Measurements from ENCODE around the gene HDAC1. TPM values are rescaled to one million over a fixed set of nuclear protein-coding genes. Genes with fewer than 3 reads are reported as not detected.
"Not testable (repeated sequence)": the region's sequence is repeated elsewhere in the genome, so short reads cannot be mapped to it uniquely, and the experiment has no call there.

HDAC1 gene
- 19.6 TPM for total RNA-seq

DNA sequence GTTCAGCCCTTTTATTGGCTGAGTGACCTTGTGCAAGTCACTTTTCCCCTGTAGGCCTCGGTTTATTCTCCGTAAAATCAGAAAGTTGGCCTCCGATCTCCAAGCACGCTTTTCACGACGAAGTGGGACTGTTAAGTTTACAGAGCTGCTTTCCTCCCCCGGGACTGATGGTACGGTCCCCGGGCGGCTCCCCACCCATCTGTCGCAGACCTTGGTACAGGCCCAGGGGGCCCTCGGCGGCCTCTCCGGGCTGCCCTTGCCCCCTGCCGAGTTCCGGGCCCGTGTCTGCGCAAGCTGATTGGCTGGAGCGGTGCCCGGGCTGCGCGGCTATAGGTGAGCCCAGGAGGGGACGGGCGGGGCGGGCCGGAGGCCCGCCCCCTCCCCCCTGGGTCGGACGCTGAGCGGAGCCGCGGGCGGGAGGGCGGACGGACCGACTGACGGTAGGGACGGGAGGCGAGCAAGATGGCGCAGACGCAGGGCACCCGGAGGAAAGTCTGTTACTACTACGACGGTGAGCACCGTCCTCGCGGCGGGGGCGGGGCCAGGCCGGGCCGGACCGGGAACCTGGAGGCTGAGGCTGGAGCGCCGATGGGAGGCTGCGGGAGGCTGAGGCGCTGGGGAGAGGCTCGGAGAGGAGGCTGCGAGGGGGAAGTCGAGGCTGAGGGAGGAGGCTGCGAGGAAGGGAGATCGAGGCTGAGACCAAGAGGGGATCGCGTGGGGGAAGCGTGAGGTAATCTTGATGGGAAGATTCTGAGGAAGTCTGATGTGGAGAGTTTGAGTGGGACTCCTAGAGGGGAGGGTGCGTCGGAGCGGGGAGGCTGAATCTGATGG is at the start of gene HDAC1:
Gene HDAC1 (plus strand): TSS at position 376 of the 831 bp plus-strand sequence. CDS start 87 bp downstream, at position 463.
- FAIRE-seq (no peak), DNase-seq (ENCODE audit: low spot score in 2 of 2) (peak; percentile 83 to 87)

DNA sequence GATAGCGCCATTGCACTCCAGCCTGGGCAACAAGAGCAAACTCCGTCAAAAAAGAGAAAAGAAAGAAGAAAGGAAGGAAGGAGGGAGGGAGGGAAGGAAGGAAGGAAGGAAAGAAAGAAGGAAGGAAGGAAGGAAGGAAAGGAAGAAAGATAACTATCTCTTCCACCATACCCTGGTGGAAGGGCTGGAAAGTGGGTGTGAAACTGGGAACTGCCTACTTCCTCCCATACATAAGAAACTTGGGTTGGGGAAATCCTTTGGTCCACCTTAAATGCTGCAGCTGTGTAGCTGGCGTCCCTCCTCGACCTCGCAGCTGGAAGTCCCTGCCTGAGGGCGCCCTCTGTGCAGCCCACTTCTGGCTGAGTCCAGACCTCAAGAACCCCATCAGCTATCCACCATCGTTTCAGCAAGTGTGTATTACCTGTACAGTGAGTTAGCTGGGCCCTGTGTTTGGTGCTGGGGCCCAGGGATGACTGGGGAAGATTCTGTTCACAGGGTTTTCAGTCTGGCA is 49.5 kb upstream of the HDAC1 start:
- FAIRE-seq (no peak), DNase-seq (ENCODE audit: low spot score in 2 of 2) (peak; percentile 49 to 67)

DNA sequence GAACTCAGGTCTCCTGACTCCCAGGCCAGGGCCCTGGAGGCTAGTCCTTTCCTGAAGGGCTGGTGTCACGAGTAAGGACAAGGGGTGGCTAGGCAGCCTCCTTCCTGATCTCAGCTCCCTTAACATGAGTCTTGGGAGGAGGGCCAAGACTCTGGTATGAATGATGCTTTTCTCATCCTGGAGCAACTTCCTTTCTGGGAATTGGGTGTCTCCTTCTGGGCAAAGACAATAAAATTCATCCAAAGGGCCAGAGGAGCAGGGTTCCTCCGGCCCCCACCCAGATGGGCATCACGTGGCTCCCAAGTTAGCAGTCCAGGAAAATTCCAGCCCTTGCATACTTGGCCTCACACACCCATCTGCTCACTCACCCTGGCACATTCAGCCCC is 45.0 kb upstream of the HDAC1 start, which contains the start of gene FAM167B:
Gene FAM167B (plus strand): TSS at position 335 of the 386 bp plus-strand sequence. CDS start 200 bp downstream, outside the sequence.
- FAIRE-seq (no peak), DNase-seq (ENCODE audit: low spot score in 2 of 2) (no peak)

DNA sequence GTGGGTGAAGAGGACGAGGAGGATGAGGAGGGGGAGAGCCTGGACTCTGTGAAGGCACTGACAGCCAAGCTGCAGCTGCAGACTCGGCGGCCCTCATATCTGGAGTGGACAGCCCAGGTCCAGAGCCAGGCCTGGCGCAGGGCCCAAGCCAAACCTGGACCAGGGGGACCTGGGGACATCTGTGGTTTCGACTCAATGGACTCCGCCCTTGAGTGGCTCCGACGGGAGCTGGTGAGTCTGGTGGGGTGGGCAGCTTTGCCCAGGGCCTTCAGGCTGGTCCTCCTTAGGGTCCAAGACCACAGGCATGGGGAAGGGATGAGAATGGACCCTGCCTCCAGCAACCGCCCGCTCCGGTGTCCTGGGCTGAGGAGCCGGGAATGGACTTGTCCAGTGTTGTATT is 44.4 kb upstream of the HDAC1 start:
- DNase-seq (ENCODE audit: low spot score in 2 of 2) (no peak), FAIRE-seq (no peak)

DNA sequence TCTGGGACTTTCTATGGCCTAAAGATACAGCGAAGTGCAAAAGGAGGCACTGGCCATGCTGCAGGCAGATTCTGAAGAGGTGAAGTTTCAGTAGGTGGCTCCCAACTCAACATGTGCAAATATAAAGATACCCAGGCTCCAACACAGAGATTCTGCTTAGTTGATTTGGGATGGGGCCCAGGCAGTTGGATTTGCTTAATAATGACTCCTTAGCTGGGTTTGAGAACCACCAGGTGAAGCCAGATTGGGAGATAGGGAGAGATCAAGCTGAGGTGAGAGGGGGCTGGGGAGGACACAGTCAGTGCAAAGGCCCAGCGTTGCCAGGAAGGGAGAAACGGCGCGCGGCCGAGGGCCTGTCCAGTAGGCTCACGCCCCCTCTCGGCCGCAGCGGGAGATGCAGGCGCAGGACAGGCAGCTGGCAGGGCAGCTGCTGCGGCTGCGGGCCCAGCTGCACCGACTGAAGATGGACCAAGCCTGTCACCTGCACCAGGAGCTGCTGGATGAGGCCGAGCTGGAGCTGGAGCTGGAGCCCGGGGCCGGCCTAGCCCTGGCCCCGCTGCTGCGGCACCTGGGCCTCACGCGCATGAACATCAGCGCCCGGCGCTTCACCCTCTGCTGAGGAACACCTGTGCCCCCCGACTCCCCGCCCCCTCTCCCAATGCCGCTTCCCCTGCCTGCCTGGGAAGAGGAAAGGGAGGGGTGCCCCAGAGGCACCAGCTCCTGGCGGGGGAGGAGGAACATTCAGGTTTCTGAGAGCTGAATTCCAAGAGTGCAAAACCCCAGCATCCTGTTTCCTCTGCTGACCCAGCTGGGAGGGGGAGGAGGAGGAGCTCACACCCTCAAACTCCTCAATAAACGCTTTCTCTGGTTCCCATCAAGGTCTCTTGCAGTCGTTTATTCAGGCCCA is 43.6 kb upstream of the HDAC1 start:
- DNase-seq (ENCODE audit: low spot score in 2 of 2) (peak in 1 of 2 donors; percentile 69), FAIRE-seq (no peak)

DNA sequence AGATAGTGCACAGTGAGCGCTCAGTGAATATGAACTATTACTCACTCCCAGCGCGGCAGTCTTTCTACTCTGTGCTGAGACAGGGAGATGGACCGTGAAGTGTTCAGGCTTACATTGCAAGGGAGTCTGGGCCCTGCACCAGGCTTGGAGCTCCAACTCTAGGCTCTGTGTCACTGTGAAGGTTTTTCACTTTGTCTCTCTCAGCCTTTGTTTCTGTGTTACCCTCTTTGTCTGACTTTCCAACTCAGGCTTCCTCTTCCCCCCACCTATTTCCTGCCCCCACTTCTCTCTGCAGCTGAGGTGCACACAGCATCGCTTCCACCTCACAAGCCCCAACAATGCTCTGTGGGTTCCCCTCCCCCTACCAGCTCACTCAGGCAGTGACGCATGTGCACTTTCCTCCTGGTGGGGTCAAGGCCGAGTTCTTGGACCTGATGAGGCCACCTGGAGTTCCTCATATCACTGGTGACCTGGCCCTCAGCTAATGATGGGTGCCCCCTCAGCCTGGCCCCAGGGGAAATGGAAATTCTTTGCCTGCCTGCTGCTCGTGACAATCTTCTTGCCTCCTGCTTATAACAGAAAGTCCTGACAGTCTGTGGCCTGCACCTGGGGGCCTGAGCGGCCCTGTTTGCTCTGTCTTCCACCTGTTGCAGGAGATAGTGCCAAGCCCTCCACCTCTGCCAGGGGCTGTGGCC is 41.9 kb upstream of the HDAC1 start:
- no peak for DNase-seq (ENCODE audit: low spot score in 2 of 2)
- no peak for FAIRE-seq

DNA sequence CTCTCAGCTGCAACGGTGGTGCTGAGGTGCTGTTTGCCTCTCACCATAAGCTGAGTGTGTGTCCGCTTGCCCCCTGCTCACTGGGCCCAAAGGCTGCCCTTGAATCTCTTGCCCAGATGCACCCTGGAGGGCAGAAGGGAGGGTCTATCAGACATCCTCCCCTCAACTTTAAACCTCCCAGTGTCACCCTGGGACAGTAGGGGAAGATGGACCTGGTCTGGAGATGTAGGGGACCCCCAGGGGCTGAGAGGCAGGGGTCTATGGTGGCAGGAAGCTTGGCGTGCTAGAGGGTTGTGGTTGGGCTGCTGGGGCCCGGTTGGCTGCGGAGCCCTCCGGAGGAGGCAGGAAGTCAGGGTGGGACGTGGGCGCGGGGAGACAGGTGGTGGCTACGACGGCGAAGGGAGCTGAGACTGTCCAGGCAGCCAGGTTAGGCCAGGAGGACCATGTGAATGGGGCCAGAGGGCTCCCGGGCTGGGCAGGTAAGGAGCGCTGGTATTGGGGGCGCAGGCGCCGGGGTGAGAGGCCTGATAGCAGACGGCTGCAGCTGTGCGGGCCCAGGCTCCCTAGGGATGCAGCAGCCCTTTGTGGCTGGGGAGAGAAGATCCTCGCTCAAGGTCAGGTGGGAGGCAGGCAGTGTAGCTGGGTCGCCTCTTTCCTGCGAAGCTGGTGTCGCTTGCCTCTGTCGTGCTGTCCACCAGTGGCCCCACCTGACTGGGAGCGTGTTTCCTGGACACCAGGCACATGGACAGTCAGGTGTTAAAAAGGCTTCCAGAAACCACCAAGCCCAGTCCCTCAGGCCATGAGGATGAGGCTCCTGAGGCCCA is 40.8 kb upstream of the HDAC1 start, which contains the start of gene LCK:
Gene LCK (plus strand): TSS at position 373 of the 824 bp plus-strand sequence. CDS start 23,065 bp downstream, outside the sequence.
- DNase-seq (ENCODE audit: low spot score in 2 of 2) (no peak), FAIRE-seq (no peak)

DNA sequence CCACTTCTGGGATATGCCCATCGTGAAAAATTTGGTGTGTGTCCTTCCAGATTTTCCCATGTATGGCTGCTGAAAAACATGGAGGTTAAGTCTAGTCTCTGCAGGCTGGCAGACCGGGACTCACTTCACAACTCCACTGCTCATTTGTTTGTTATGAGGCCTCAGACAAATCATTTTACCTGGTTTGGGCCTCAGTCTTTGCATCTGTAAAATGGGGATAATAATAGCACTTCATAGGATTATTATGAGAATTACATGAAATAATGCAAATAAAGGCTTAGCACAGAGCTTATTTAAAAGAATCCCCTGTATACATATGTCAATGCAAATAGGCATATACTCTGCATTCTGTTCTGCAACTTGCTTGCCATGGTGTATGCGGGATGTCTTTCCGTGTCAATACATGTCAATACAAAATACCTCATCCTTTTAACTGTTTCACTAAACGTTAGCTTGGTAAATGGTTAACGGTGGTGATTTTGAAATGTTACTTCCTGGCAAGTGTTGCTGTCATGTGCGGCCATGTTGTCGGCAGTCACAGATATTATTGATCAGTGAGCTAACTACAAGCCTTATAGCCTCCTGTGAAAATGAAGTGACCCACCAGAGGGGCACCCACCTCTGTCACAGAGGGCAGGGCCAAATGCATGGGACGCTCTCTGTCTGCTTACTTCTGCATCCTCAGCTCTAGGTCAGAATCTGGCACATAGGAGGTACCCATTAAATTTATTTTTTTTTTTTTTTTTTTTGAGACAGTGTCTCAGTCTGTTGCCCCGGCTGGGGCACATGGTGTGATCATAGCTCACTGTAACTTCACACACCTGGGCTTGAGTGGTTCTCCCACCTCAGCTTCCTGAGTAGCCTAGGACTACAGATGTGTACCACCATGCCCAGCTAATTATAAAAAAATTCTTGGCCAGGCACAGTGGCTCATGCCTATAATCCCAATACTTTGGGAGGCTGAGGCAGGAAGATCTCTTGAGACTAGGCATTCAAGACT is 36.5 kb upstream of the HDAC1 start:
- DNase-seq (ENCODE audit: low spot score in 2 of 2) (no peak), FAIRE-seq (no peak)

DNA sequence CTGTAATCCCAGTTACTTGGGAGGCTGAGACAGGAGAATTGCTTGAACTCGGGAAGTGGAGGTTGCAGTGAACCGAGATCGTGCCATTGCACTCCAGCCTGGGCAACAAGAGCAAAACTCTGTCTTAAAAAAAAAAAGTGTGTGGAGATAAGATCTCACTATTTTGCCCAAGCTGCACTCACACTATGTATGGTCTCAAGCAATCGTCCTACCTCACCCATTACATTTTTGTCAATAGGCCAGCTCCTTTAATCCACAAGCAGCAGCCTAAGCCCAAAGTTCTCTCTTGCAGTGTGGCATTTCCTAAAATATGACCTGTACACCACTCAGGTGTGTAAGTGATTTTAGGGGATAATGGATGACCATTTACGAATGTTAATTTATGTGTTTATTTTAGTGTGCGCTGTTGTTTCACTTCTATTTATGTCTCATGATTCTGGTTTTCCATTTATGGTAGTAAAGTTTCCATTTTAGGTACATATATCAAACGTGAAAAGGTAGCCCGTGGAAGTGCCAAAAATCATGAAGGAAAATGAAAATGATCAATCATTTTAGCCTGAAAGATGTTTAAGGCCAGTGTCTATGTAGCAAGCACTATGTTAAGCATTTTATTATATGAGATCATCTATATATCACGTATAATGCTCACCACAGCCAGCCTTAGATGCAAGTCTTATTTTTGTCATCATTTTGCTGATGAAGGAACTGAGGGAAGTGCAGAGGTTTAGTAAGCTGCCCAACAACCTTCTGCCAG is 35.2 kb upstream of the HDAC1 start:
- no peak for FAIRE-seq

DNA sequence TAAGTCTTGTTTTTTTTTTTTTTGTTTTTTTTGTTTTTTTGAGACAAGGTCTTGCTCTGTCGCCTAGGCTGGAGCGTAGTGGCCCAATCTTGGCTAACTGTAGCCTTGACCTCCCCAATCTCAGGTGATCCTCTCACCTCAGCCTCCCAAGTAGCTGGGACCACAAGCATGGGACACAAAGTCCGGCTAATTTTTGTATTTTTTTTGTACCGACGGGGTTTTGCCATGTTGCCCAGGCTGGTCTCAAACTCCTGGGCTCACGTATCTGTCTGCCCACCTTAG is 34.7 kb upstream of the HDAC1 start:
- FAIRE-seq (no peak), DNase-seq (ENCODE audit: low spot score in 2 of 2) (no peak)

More for the DNA sequence above, 35.2 kb upstream of the HDAC1 start:
- no peak for DNase-seq (ENCODE audit: low spot score in 2 of 2)

DNA sequence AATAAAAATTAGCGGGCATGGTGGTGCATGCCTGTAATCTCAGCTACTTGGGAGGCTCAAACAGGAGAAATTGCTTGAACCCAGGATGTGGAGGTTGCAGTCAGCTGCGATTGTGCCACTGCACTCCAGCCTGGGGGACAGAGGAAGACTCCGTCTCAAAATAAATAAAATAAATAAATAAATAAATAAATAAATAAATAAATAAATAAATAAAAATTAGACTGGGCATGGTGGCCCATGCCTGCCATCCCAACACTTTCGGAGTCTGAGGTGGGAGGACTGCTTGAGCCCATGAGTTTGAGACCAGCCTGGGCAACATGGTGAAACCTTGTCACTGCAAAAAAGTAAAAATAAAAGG is 28.7 kb upstream of the HDAC1 start:
- DNase-seq (ENCODE audit: low spot score in 2 of 2); FAIRE-seq: not testable (repeated sequence)

DNA sequence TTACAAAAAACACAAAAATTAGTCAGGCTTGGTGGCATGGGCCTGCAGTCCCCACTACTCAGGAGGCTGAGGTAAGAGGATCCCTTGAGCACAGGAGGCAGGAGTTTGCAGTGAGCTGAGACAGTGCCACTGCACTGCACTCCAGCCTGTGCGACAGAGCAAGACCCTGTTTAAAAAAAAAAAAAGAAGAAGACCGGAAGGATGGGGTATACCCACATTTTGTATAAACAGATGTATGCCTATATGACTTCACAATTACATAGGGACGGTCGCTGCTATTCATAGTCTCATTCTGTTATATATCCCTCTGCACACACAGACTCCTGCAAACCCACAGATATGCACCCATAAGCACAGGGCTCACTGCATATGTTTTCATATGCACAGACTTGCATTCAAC is 28.1 kb upstream of the HDAC1 start:
- FAIRE-seq (no peak), DNase-seq (ENCODE audit: low spot score in 2 of 2) (no peak)

DNA sequence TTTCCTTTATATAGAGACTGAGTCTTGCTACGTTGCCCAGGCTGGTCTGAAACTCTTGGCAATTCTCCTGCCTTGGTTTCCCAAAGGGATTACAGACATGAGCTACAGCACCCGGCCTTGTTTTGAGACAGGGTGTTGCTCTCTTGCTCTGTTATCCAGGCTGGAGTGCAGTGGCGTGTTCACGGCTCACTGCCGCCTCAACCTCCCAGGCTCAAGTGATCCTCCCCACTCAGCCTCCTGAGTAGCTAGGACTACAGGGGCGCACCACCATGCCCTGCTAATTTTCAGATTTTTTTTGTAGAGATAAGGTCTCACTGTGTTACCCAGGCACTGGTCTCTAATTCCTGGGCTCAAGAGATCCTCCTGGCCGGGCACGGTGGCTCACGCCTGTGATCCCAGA is 26.0 kb upstream of the HDAC1 start:
- no peak for DNase-seq (ENCODE audit: low spot score in 2 of 2)
- no peak for FAIRE-seq

DNA sequence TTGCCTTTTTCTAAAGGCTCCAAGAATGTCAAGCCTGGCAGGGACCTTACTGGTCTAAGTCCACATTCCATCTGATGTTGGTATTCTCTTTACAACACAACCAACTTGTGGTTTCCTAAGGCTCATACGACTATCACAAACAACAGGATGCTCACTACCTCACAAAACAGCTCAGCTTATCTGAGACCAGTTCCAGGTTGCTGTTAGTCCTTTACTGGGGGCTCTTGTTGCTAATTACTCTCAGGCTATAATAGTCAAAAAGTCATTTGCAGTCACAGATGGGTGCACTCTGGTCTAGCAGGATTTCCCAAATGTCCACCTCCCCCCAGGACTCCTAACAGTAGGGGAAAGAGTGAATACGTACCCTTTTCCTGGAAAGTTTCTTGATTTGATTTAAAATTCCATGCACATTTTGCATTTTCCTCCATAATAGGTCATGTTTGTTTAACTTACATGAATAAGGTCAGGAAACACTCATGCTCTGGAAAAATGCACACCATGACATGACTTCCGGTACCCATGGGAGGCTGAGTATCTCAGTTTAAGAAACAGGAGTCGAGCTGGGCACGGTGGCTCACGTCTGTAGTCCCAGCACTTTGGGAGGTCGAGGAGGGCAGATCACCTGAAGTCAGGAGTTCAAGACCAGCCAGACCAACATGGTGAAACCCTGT is 24.8 kb upstream of the HDAC1 start:
- DNase-seq (ENCODE audit: low spot score in 2 of 2) (no peak), FAIRE-seq (no peak)

DNA sequence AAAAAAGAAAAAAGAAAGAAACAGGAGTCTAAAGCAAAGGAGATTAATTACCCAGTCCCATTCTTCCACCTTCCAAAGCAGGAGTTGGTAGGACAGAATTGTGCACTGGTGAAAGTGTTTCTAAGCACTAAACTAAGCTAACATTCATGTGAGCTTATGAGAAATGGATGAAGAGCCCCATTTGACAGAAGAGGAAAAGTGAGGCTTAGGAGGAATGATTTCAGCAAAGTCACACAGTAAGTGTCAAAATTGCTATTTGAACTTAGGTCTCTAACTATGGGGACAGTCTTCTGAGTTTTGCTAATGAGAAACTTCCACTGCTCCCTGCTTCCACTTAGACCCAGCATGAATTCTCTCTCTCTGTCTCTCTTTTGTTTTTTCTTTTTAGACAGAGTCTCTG is 22.1 kb upstream of the HDAC1 start:
- no peak for DNase-seq (ENCODE audit: low spot score in 2 of 2)

DNA sequence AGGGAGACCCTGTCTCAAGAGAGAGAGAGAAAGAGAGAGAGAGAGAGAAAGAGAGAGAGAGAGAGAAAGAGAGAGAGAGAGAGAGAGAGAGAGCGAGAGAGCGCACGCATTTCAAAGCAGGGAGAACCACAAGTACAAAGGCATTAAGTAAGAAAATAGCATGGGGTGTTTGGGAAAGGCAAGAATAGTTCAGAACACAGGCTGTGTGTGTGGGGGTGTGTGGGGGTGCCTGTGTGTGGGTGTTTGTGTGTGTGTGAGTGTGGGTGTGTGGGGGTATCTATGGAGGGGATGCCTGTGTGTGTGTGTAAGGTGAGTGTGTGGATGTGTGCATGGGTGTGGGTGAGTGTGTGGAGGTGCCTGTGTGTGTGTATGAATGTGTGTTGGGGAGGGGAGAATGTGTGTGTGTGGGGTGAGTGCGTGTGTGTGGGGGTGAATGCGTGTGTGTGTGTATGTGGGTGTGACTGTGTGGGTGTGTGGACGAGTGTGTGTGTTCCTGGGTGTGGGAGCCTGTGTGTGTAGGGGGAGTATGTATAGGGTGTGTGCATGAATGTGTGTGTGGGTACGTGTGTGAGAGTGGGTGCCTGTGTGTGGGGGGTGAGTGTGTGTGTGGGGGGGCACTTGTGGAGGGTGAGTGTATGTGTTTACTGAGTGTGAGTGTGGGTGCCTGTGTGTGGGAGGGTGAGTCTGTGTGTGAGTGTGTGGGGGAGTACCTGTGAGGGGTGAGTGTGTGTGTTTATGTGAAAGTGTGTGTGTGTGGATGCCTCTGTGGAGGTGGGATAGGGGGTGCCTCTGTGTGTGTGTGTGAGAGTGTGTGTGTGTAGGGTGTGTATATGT is 19.1 kb upstream of the HDAC1 start:
- FAIRE-seq (no peak), DNase-seq (ENCODE audit: low spot score in 2 of 2) (no peak)

More for the DNA sequence above, 22.1 kb upstream of the HDAC1 start:
- FAIRE-seq = no peak
